HepG2 (cell line): ENCODE data around the gene CAMSAP2. TPM values are rescaled to one million over a fixed set of nuclear protein-coding genes. Genes with fewer than 3 reads are reported as not detected.

Experiments used
- ATAC-seq: fragments of 200-7000 bp; cut with Tn5 transposase; 3 replicates; pipeline ENCODE4 v1.9.1; 2020; ENCODE audit warnings: mild to moderate bottlenecking, moderate library complexity
- BruUV-seq: library from RNA; stranded (reverse); fragments of 400-500 nt; replicated peaks from 2 replicates; lab custom pipeline; 2021; lab: Mats Ljungman, UMichigan
- CTCF ChIA-PET: fragments of 300-600 bp; formaldehyde crosslinking; extraction: SDS; loops from one replicate; lab custom pipeline; 2021; ENCODE audit warnings: low total read pairs, inconsistent platforms, low intra/inter-chr PET ratio; lab: Yijun Ruan, JAX
- POLR2A ChIA-PET: fragments of 350-600 bp; sonication (Branson Sonifier 250); formaldehyde crosslinking; loops from one replicate; lab custom pipeline; 2020; ENCODE audit warnings: antibody characterized with exemption, inconsistent platforms; lab: Yijun Ruan, JAX
- DNase-seq: peaks from one replicate; pipeline ENCODE4 v3.0.0-alpha.2; 2015; ENCODE audit warnings: low spot score
- FAIRE-seq: peaks from 3 replicates; lab custom pipeline; 2011; peaks lifted over from hg19 to GRCh38; lab: Jason Lieb, UNC
- H2AFZ ChIP-seq: one replicate; pipeline ENCODE4 v1.6.1; 2011; ENCODE audit warnings: low read length, inconsistent platforms
- H3K27ac ChIP-seq: fragments of 300-600 bp; 3 replicates; pipeline ENCODE4 v1.8.0; 2011; ENCODE audit warnings: mixed run types, mild to moderate bottlenecking, mixed read lengths, low read length, inconsistent platforms; ENCODE audit not compliant: insufficient read depth; ENCODE audit errors: extremely low read length
- H3K27me3 ChIP-seq, 2 experiments: fragments of 200-600 bp in 1 of 2; 2 replicates in 1 of 2; 3 replicates in 1 of 2; pipeline versions ENCODE4 v1.6.0 to v1.8.0; 2011; ENCODE audit warnings: low read length in 2 of 2, mild to moderate bottlenecking in 2 of 2, moderate library complexity in 2 of 2, inconsistent platforms in 1 of 2; ENCODE audit not compliant: insufficient read depth in 2 of 2, control insufficient read depth in 1 of 2
- H3K36me3 ChIP-seq, 2 experiments: fragments of 200-600 bp in 1 of 2; replicated peaks in 1 of 2; 2 replicates in 1 of 2; 3 replicates in 1 of 2; pipeline versions ENCODE4 v1.5.1 to v1.8.0; 2011; ENCODE audit warnings: low read length in 2 of 2, inconsistent platforms in 1 of 2; ENCODE audit not compliant: insufficient read depth in 2 of 2, control insufficient read depth in 1 of 2
- H3K4me1 ChIP-seq: 2 replicates; pipeline ENCODE4 v1.5.1; 2012; ENCODE audit warnings: low read length, inconsistent platforms; ENCODE audit not compliant: insufficient read depth
- H3K4me2 ChIP-seq: 2 replicates; pipeline ENCODE4 v1.6.0; 2011; ENCODE audit warnings: low read depth, low read length, inconsistent platforms
- H3K4me3 ChIP-seq, 3 experiments: fragments of 200-600 bp in 1 of 3; sonication (generic), shearing (Covaris generic) in 1 of 3; replicated peaks in 1 of 3; 2 replicates each; pipeline ENCODE4 v1.5.1; 2011 to 2016; ENCODE audit warnings: low read length in 3 of 3, inconsistent platforms in 2 of 3, low read depth in 2 of 3, mild to moderate bottlenecking in 2 of 3, control low read depth in 1 of 3, mixed read lengths in 1 of 3; ENCODE audit not compliant: insufficient read depth in 1 of 3
- H3K79me2 ChIP-seq: one replicate; pipeline ENCODE4 v1.6.1; 2011; ENCODE audit warnings: low read length, inconsistent platforms; ENCODE audit not compliant: insufficient read depth
- H3K9ac ChIP-seq: 2 replicates; pipeline ENCODE4 v1.6.0; 2011; ENCODE audit warnings: mild to moderate bottlenecking, low read depth, low read length, inconsistent platforms; ENCODE audit not compliant: insufficient read depth
- H3K9me3 ChIP-seq: 2 replicates; pipeline ENCODE4 v1.5.1; 2012; ENCODE audit warnings: mild to moderate bottlenecking, low read length
- H4K20me1 ChIP-seq: 2 replicates; pipeline ENCODE4 v1.6.0; 2011; ENCODE audit warnings: inconsistent platforms, mild to moderate bottlenecking, low read length, moderate library complexity; ENCODE audit not compliant: insufficient read depth
- ATF6 ChIP-seq: sonication (generic); formaldehyde crosslinking; conservative IDR thresholded peaks from 2 replicates; pipeline ENCODE4 v1.4.0; 2020; ENCODE audit warnings: missing genetic modification reagents
- CBFB ChIP-seq: sonication (generic); formaldehyde crosslinking; IDR thresholded peaks from 2 replicates; pipeline ENCODE4 v1.4.0; 2020; ENCODE audit warnings: missing genetic modification reagents
- CBX2 ChIP-seq, 2 experiments: fragments of 200-600 bp in 1 of 2; sonication (generic); formaldehyde crosslinking in 1 of 2; IDR thresholded peaks; 2 replicates each; pipeline versions ENCODE4 v1.7.0 to v1.8.1; 2018 to 2022; ENCODE audit warnings: low read depth in 2 of 2, low read length in 1 of 2, mild to moderate bottlenecking in 1 of 2, missing genetic modification reagents in 1 of 2
- DBP ChIP-seq: sonication (generic); formaldehyde crosslinking; IDR thresholded peaks from 2 replicates; pipeline ENCODE4 v1.4.0; 2020; ENCODE audit warnings: missing genetic modification reagents; ENCODE audit errors: not compliant biosample characterization
- ELF4 ChIP-seq: sonication (generic); formaldehyde crosslinking; IDR thresholded peaks from 2 replicates; pipeline ENCODE4 v1.5.0; 2020; ENCODE audit warnings: missing genetic modification reagents, mild to moderate bottlenecking, moderate library complexity, borderline replicate concordance
- MIER2 ChIP-seq: IDR thresholded peaks from 2 replicates; pipeline ENCODE4 v1.6.1; 2016; ENCODE audit warnings: missing biosample characterization, missing genetic modification reagents
- SRSF4 ChIP-seq: fragments of 200-400 bp; formaldehyde crosslinking; IDR thresholded peaks from one replicate; pipeline ENCODE4 v1.6.1; 2018; ENCODE audit warnings: mild to moderate bottlenecking, low read depth, low read length, moderate library complexity; ENCODE audit not compliant: poor library complexity, severe bottlenecking
- TRIM22 ChIP-seq: fragments of 450-650 bp; IDR thresholded peaks from 2 replicates; pipeline ENCODE4 v1.6.1; 2017
- ZBTB3 ChIP-seq: sonication (generic); formaldehyde crosslinking; IDR thresholded peaks from 2 replicates; pipeline ENCODE4 v1.4.0; 2020; ENCODE audit warnings: low read depth, mild to moderate bottlenecking, moderate library complexity, missing genetic modification reagents, borderline replicate concordance
- ZNF274 ChIP-seq: sonication (generic); formaldehyde crosslinking; IDR thresholded peaks from 2 replicates; pipeline ENCODE4 v1.5.1; 2020; ENCODE audit warnings: mild to moderate bottlenecking, missing genetic modification reagents
- ZNF512 ChIP-seq: sonication (generic); formaldehyde crosslinking; IDR thresholded peaks from 2 replicates; pipeline ENCODE4 v1.4.0; 2020; ENCODE audit warnings: mild to moderate bottlenecking, missing genetic modification reagents
- ZNF580 ChIP-seq: IDR thresholded peaks from 2 replicates; pipeline ENCODE4 v1.6.1; 2016; ENCODE audit warnings: low read depth, borderline replicate concordance
- WGBS: methylation state at CpG from one replicate; pipeline ENCODE4 v1.1.6; 2017; ENCODE audit warnings: low lambda C conversion rate; 5-methylcytosine and 5-hydroxymethylcytosine counted together
- in situ Hi-C: cut with HindIII; loops from 2 replicates; pipeline ENCODE4 v1.10.0; 2017; ENCODE audit warnings: low pct_unique_long_range_greater_than_20kb; ENCODE audit not compliant: extremely low pct_ligation_motif_present
- intact Hi-C: fragments of 100-400 bp; cut with micrococcal nuclease; formaldehyde crosslinking; loops from one replicate; pipeline ENCODE4 v1.10.0; 2022; ENCODE audit not compliant: unreplicated experiment
- polyA plus RNA-seq, 8 experiments: library from polyadenylated mRNA; depleted of rRNA in 3 of 8; stranded (reverse) in 7 of 8; unstranded in 1 of 8; fragments of >200 nt; fragmentation: Illumina TruSeq in 4 of 8; extraction: Trizol in 4 of 8; gene quantifications; 2 replicates each; pipeline versions ENCODE4 v1.2.1 to v1.2.3, GENCODE V29; 2011 to 2016; ENCODE audit warnings: low read depth in 4 of 8, missing spikeins in 1 of 8, mixed read lengths in 1 of 8; ENCODE audit not compliant: insufficient read depth in 1 of 8
- total RNA-seq, 5 experiments: library from RNA; depleted of rRNA; stranded (reverse); fragments of >200 nt; fragmentation: Illumina TruSeq; extraction: Trizol; gene quantifications; 2 replicates each; pipeline ENCODE4 v1.2.3, GENCODE V29; 2016; ENCODE audit warnings: low read depth in 1 of 5

The CAMSAP2 gene
- total and polyA plus RNA-seq, 2 of the 13 experiments (the other 11 are each of a cell fraction or from before 2014, with no cell fraction given): 3.4 to 8.2 TPM

GRCh38 chr1:200714504-200715187 is 24.0 kb upstream of the CAMSAP2 start (continued):
- TF ChIP-seq ATF6 (CRISPR knock-in tag): no peak
- no peak for TF ChIP-seq ZNF580 (CRISPR knock-in tag)
- TF ChIP-seq CBX2 (IDR thresholded peaks at IDR 0.05; ENCODE audit: low read depth, low read length): no peak
- no peak for TF ChIP-seq CBX2 (CRISPR knock-in tag; IDR thresholded peaks at IDR 0.05; ENCODE audit: low read depth)

- Histone ChIP-seq H3K27me3 (no peaks in the 10 kb centered on the region), H2AFZ (no peak overlapping the region), H3K79me2 (no peaks in the 10 kb centered on the region), H3K9ac (no peak overlapping the region), H3K36me3 (no peaks in the 10 kb centered on the region), H4K20me1 (no peaks in the 10 kb centered on the region), H3K4me2 (no peak overlapping the region), H3K9me3 (no peaks in the 10 kb centered on the region), H3K4me1 (no peaks in the 10 kb centered on the region), H3K4me3 (no peak overlapping the region), H3K27ac (no peak overlapping the region)
- DNase-seq: no peak
- TF ChIP-seq ZNF512: no peak
- TF ChIP-seq ZBTB3 (CRISPR knock-in tag): no peak
- TF ChIP-seq SRSF4: no peak
- no peak for TF ChIP-seq MIER2
- TF ChIP-seq ZNF274 (CRISPR knock-in tag): no peak
- TF ChIP-seq TRIM22: no peak
- TF ChIP-seq ELF4 (CRISPR knock-in tag): no peak
- TF ChIP-seq CBFB (CRISPR knock-in tag): no peak
- no peak for TF ChIP-seq DBP (CRISPR knock-in tag)
- POLR2A ChIA-PET: no interaction called here
- CTCF ChIA-PET: no interaction called here
- in situ Hi-C loops (no loop called here), intact Hi-C loops (no loop called here)
- BruUV-seq: no TSS peak
- WGBS: 50% methylated on average over 1 of the region's 1 CpG
- no peak for FAIRE-seq
- ATAC-seq: no peak
Observed at GRCh38 chr1:200720199-200720598, 18.5 kb upstream of the CAMSAP2 start.
